Right lung (tissue), 5 donors: ENCODE results near the gene FNDC3B. TPM values are rescaled to one million over a fixed set of nuclear protein-coding genes. Genes with fewer than 3 reads are reported as not detected.

ENCODE experiments used
- DNase-seq, 2 donors: peaks; one replicate each; pipeline ENCODE4 v3.0.0-alpha.2; 2013
- polyA plus RNA-seq, 5 donors: library from polyadenylated mRNA; unstranded; fragments of 120-200 nt; gene quantifications; one replicate each; pipeline versions ENCODE4 v1.2.1 to v1.2.3, GENCODE V29; 2013; ENCODE audit warnings: inconsistent platforms in 1 of 5, low replicate concordance in 1 of 5; ENCODE audit not compliant: insufficient read length in 5 of 5, insufficient read depth in 1 of 5

Gene FNDC3B
- polyA plus RNA-seq, 5 donors = 27.6 to 52.1 (median 40.2) TPM

- DNase-seq = no peak
These were observed 408.5 kb downstream of the FNDC3B start, which contains the start of gene GHSR for GRCh38 chr3:172447611-172448579. TSS of gene GHSR (minus strand) at chr3:172448456. CDS start at chr3:172448413, 43 bp downstream.

DNA sequence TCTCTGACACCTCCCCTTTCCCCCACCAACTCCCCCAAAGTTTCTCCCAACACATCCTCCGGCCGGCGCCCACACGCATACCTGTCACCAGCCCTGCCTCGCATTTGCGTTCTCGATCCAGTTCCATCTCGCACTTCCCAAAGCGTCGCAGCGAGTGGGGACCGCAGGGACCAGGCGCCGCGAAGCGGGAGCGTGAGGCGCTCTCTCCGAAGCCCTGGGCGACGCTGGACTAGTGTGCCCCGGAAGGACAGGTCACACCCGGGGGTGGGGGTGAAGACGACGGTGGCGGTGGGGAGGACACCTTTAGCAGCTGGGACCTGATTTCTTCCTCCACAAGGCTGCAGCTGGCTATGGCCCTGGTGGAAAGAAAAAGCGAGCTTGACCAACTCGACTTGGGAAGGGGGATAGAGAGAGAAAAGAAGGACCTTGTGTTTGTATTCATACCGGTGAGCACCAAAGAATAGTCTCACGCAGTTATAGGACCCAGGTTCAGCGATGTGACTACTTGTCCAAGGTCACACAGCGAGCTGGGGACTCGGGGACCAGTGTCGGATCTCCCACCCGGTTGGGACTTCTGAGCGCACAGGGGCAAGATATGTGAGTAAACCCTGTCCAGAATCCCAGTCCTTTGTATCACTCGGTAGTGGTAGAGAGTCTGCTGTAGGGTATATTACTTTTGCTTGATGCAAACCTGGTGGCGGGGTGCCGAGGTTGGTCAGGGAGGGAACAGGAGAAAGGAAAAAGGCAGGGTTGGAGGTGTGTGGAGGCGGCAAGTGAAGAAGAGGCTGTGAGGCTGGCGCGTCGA lies 409.5 kb downstream of the FNDC3B start:
- DNase-seq = no peak

GRCh38 chr3:172449466-172450149 lies 410.2 kb downstream of the FNDC3B start:
- no peak for DNase-seq

Other genes with a start within 250 kb of the FNDC3B start
- gene PLD1, start 229.1 kb upstream of the FNDC3B start, polyA plus RNA-seq = 1 to 10 TPM; 2.8 to 6.3 (median 5.0) TPM
- 1 to 10 TPM in 4 of 5 donors, under 1 TPM in 1; 0.80 to 4.7 (median 2.6) TPM for gene TMEM212, start 196.2 kb upstream of the FNDC3B start, polyA plus RNA-seq